ENCODE measurements around the gene KANK2. TPM values are rescaled to one million over a fixed set of nuclear protein-coding genes. Genes with fewer than 3 reads are reported as not detected.

The KANK2 gene
- total and polyA plus RNA-seq, 2 of the 8 experiments (the other 6 are each of a cell fraction or from before 2014, with no cell fraction given), result 25.2 to 42.3 TPM

DNA sequence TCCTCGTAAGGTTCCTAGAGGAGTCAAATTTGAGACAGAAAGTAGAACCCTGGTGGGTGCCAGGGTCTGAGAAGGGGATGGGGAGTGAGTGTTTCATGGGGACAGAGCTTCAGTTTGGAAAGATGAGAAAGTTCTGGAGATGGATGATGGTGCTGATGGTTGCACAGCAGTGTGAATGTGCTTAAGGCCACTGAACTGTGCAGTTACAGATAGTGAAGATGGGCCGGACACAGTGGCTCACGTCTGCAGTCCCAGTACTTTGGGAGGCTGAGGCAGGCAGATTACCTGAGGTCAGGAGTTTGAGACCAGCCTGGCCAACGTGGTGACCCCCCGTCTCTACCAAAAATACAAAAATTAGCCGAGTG, 42.7 kb downstream of the KANK2 start:
- Histone ChIP-seq H3K79me1 (ENCODE audit: low read depth, low read length) (no peaks in the 10 kb centered on the region; the same call in none of the 2 replicates), H3K23ac (ENCODE audit: insufficient read length) (no peak overlapping the region), H3K4me3 (ENCODE audit: extremely low read depth in 1 of 4, insufficient read depth in 2 of 4, low read depth in 3 of 4, low read length in 4 of 4) (peak overlapping the region; percentile 76 to 93 (median 87); a peak in 5 of 8 replicates), H2BK5ac (ENCODE audit: low read depth, low read length) (no peak overlapping the region), H2AFZ (ENCODE audit: low read length) (no peak overlapping the region), H2BK12ac (ENCODE audit: low read depth, low read length) (no peak overlapping the region), H2BK15ac (ENCODE audit: low read length) (no peak overlapping the region), H3K36me3 (ENCODE audit: control insufficient read depth in 2 of 4, insufficient read depth in 4 of 4, low read length in 3 of 4) (peaks cover 0 to 7% (median 2%) of the 10 kb centered on the region in 4 experiments; a peak in 5 of 8 replicates), H4K20me1 (replicated peaks in 1 of 2; ENCODE audit: control insufficient read depth in 1 of 2, insufficient read depth in 2 of 2, low read length in 2 of 2) (no peaks in the 10 kb centered on the region), H3K4me1 (replicated peaks in 1 of 4; ENCODE audit: control insufficient read depth in 3 of 4, insufficient read depth in 4 of 4, low read length in 3 of 4) (peaks cover 0 to 3% (median 0%) of the 10 kb centered on the region in 4 experiments; a peak in 1 of 7 replicates), H4K8ac (ENCODE audit: extremely low read depth, insufficient read depth, low read length) (no peak overlapping the region), H3K27me3 (replicated peaks in 1 of 4; ENCODE audit: control insufficient read depth in 3 of 4, extremely low read depth in 1 of 4, insufficient read depth in 3 of 4, low read length in 3 of 4) (no peaks in the 10 kb centered on the region), H3K23me2 (ENCODE audit: low read depth, low read length) (no peaks in the 10 kb centered on the region; the same call in 1 of the 2 replicates), H3K56ac (replicated peaks; ENCODE audit: insufficient read length, low read depth, low read length) (no peak overlapping the region), H3K9ac (replicated peaks in 1 of 4; ENCODE audit: extremely low read depth in 1 of 4, low read depth in 3 of 4, low read length in 3 of 4) (peak overlapping the region in 2 of 4 experiments; percentile 54 to 91; a peak in 4 of 7 replicates), H2BK20ac (ENCODE audit: low read length) (no peak overlapping the region), H3K27ac (ENCODE audit: low read depth, low read length) (no peak overlapping the region), H2BK120ac (replicated peaks; ENCODE audit: low read depth, low read length) (no peak overlapping the region), H3K79me2 (ENCODE audit: control insufficient read depth in 1 of 2, insufficient read depth in 2 of 2, low read length in 2 of 2) (peaks cover 7 to 21% of the 10 kb centered on the region in 2 experiments; a peak in 3 of 4 replicates), H4K91ac (replicated peaks; ENCODE audit: insufficient read length, low read length) (no peak overlapping the region), H3K4me2 (ENCODE audit: insufficient read depth in 1 of 2, low read depth in 2 of 2, low read length in 2 of 2) (peak overlapping the region; percentile 69 to 70), H3K4ac (replicated peaks; ENCODE audit: insufficient read length, low read depth, low read length) (no peak overlapping the region), H3K14ac (ENCODE audit: insufficient read length) (no peak overlapping the region), H3K9me3 (ENCODE audit: insufficient read depth in 2 of 2, low read depth in 1 of 2, low read length in 1 of 2) (no peaks in the 10 kb centered on the region), H3K18ac (ENCODE audit: extremely low read depth, low read length) (no peak overlapping the region), H2AK5ac (ENCODE audit: low read depth, low read length) (no peak overlapping the region), H4K5ac (ENCODE audit: insufficient read length, low read depth, low read length) (no peak overlapping the region)
- ChIA-PET POLR2A (ENCODE audit: partially characterized antibody) (interaction anchor here (0.9 to 5.0 kb wide), 9 partner anchors 10 to 43 kb away, joined by 3 to 37 read pairs (median 4); no protein-coding TSS in a partner anchor), CTCF (ENCODE audit: partially characterized antibody) (interaction anchor here (0.6 to 2.2 kb wide), 9 partner anchors 9 to 213 kb away, joined by 3 to 9 read pairs (median 3); no protein-coding TSS in a partner anchor)
- FAIRE-seq (no peak), DNase-seq (ENCODE audit: low read depth in 1 of 2, low spot score in 2 of 2) (no peak)
- WGBS, 2 experiments (ENCODE audit: extremely low coverage in 1 of 2, insufficient coverage in 1 of 2, insufficient read length in 1 of 2, insufficient replicate concordance in 2 of 2, low coverage in 1 of 2, low lambda C conversion rate in 2 of 2, missing lambda C conversion rate in 1 of 2), result 69% methylated on average over 6 of the region's 6 CpGs; no CpG with 5 or more reads in 1 of the 2 experiments
- TF ChIP-seq, protein P1, sequence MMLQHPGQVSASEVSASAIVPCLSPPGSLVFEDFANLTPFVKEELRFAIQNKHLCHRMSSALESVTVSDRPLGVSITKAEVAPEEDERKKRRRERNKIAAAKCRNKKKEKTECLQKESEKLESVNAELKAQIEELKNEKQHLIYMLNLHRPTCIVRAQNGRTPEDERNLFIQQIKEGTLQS (IDR thresholded peaks at IDR 0.05; ENCODE audit: insufficient read depth, low read depth, low read length), result no peak
- TF ChIP-seq SIX5 (IDR thresholded peaks at IDR 0.05; ENCODE audit: low read depth, low read length), result no peak
- TF ChIP-seq SUZ12 (IDR thresholded peaks at IDR 0.05; ENCODE audit: low read length), result no peak
- TF ChIP-seq EGR1 (IDR thresholded peaks at IDR 0.05; ENCODE audit: borderline replicate concordance, low read depth, low read length), result no peak
- TF ChIP-seq GTF2F1 (IDR thresholded peaks at IDR 0.05; ENCODE audit: borderline replicate concordance, low read depth, low read length), result no peak
- TF ChIP-seq SAP30 (IDR thresholded peaks at IDR 0.05; ENCODE audit: insufficient read depth, insufficient replicate concordance, low read length), result no peak
- TF ChIP-seq JUND (IDR thresholded peaks at IDR 0.05; ENCODE audit: low read length), result no peak
- no peak for TF ChIP-seq ZNF274 (IDR thresholded peaks at IDR 0.05; ENCODE audit: borderline replicate concordance, extremely low read depth, low read length)
- no peak for TF ChIP-seq POU5F1 (IDR thresholded peaks at IDR 0.05; ENCODE audit: low read depth, low read length)
- TF ChIP-seq ASH2L (IDR thresholded peaks at IDR 0.05; ENCODE audit: low read length), result no peak
- TF ChIP-seq RBBP5 (IDR thresholded peaks at IDR 0.05; ENCODE audit: borderline replicate concordance, low read depth, low read length), result no peak
- no peak for TF ChIP-seq NANOG (IDR thresholded peaks at IDR 0.05; ENCODE audit: insufficient read depth, low read depth, low read length, poor library complexity, severe bottlenecking)

All from H1 (cell line).